Neuronal stem cell (in vitro differentiated cells): Measurements from ENCODE around the gene ACBD6. TPM values are rescaled to one million over a fixed set of nuclear protein-coding genes. Genes with fewer than 3 reads are reported as not detected.
"Not testable (repeated sequence)": the region's sequence is repeated elsewhere in the genome, so short reads cannot be mapped to it uniquely, and the experiment has no call there.

Experiments used
- DNase-seq: peaks from one replicate; pipeline ENCODE4 v3.0.0-alpha.2; 2013; ENCODE audit warnings: low spot score
- H2AFZ ChIP-seq: one replicate; pipeline ENCODE4 v1.6.1; 2013; ENCODE audit warnings: mild to moderate bottlenecking, low read length, inconsistent platforms
- H2AK5ac ChIP-seq: 2 replicates; pipeline ENCODE4 v1.6.1; 2013; ENCODE audit warnings: low read depth, mild to moderate bottlenecking, inconsistent platforms, low read length, moderate library complexity, mixed read lengths
- H2BK120ac ChIP-seq: 2 replicates; pipeline ENCODE4 v1.6.1; 2013; ENCODE audit warnings: low read depth, mild to moderate bottlenecking, inconsistent platforms, low read length, moderate library complexity, mixed read lengths
- H2BK12ac ChIP-seq: one replicate; pipeline ENCODE4 v1.6.1; 2013; ENCODE audit warnings: low read length, inconsistent platforms
- H2BK15ac ChIP-seq: 2 replicates; pipeline ENCODE4 v1.6.1; 2013; ENCODE audit warnings: mild to moderate bottlenecking, low read length, inconsistent platforms, mixed read lengths
- H2BK5ac ChIP-seq: one replicate; pipeline ENCODE4 v1.6.1; 2013; ENCODE audit warnings: inconsistent platforms, mild to moderate bottlenecking, low read length, moderate library complexity
- H3K14ac ChIP-seq: one replicate; pipeline ENCODE4 v1.6.1; 2013; ENCODE audit warnings: low read length, inconsistent platforms
- H3K18ac ChIP-seq: 2 replicates; pipeline ENCODE4 v1.6.1; 2013; ENCODE audit warnings: low read length, inconsistent platforms
- H3K23ac ChIP-seq: 2 replicates; pipeline ENCODE4 v1.6.1; 2013; ENCODE audit warnings: low read depth, mild to moderate bottlenecking, mixed read lengths, low read length, inconsistent platforms; ENCODE audit not compliant: poor library complexity
- H3K27ac ChIP-seq: replicated peaks from 3 replicates; pipeline ENCODE4 v1.5.1; 2013; ENCODE audit warnings: low read length, inconsistent platforms
- H3K27me3 ChIP-seq, 3 experiments: 2 replicates each; pipeline ENCODE4 v1.6.1; 2013; ENCODE audit warnings: low read length in 3 of 3, mild to moderate bottlenecking in 2 of 3, inconsistent platforms in 1 of 3, low read depth in 1 of 3, mixed read lengths in 1 of 3, moderate library complexity in 1 of 3; ENCODE audit not compliant: control insufficient read depth in 3 of 3, insufficient read depth in 3 of 3
- H3K36me3 ChIP-seq, 2 donors: replicated peaks in 1 of 2; 2 replicates each; pipeline ENCODE4 v1.6.1; 2013; ENCODE audit warnings: low read length in 2 of 2; ENCODE audit not compliant: control insufficient read depth in 2 of 2, insufficient read depth in 2 of 2
- H3K4ac ChIP-seq: 2 replicates; pipeline ENCODE4 v1.6.1; 2013; ENCODE audit warnings: inconsistent platforms, mild to moderate bottlenecking, low read length, moderate library complexity
- H3K4me1 ChIP-seq, 2 donors: 1 replicate in 1 of 2; 2 replicates in 1 of 2; pipeline ENCODE4 v1.6.1; 2013; ENCODE audit warnings: low read length in 2 of 2, low read depth in 1 of 2; ENCODE audit not compliant: control insufficient read depth in 2 of 2, insufficient read depth in 1 of 2
- H3K4me2 ChIP-seq: one replicate; pipeline ENCODE4 v1.6.1; 2013; ENCODE audit warnings: mild to moderate bottlenecking, low read length, inconsistent platforms; ENCODE audit not compliant: insufficient read depth, poor library complexity, severe bottlenecking
- H3K4me3 ChIP-seq, 2 donors: 2 replicates each; pipeline ENCODE4 v1.5.1; 2013; ENCODE audit warnings: low read length in 2 of 2, mild to moderate bottlenecking in 2 of 2, inconsistent platforms in 1 of 2, moderate library complexity in 1 of 2
- H3K79me1 ChIP-seq: one replicate; pipeline ENCODE4 v1.6.1; 2013; ENCODE audit warnings: low read depth, mild to moderate bottlenecking, inconsistent platforms, low read length, moderate library complexity
- H3K9ac ChIP-seq: one replicate; pipeline ENCODE4 v1.6.1; 2013; ENCODE audit warnings: mild to moderate bottlenecking, low read depth, low read length, inconsistent platforms; ENCODE audit not compliant: poor library complexity
- H3K9me3 ChIP-seq, 2 donors: replicated peaks in 1 of 2; 2 replicates each; pipeline versions ENCODE3 to v1.6.1; 2013; ENCODE audit warnings: low read length in 2 of 2, mild to moderate bottlenecking in 2 of 2, inconsistent platforms in 1 of 2, low read depth in 1 of 2, mixed read lengths in 1 of 2, moderate library complexity in 1 of 2; ENCODE audit not compliant: control insufficient read depth in 2 of 2, insufficient read depth in 1 of 2
- H4K8ac ChIP-seq: one replicate; pipeline ENCODE4 v1.6.1; 2013; ENCODE audit warnings: low read depth, mild to moderate bottlenecking, inconsistent platforms, low read length, moderate library complexity
- H4K91ac ChIP-seq: one replicate; pipeline ENCODE4 v1.6.1; 2013; ENCODE audit warnings: low read length, low read depth, mild to moderate bottlenecking, inconsistent platforms; ENCODE audit not compliant: poor library complexity
- WGBS, 2 donors: extraction: QIAGEN DNeasy Blood & Tissue Kit; methylation state at CpG; one replicate each; pipeline ENCODE4 v1.1.7; 2013; ENCODE audit warnings: missing lambda C conversion rate in 2 of 2, mixed read lengths in 1 of 2; ENCODE audit not compliant: insufficient read length in 2 of 2, insufficient replicate concordance in 1 of 2; ENCODE audit errors: extremely low coverage in 2 of 2; 5-methylcytosine and 5-hydroxymethylcytosine counted together
- polyA plus RNA-seq, 2 experiments: library from polyadenylated mRNA; stranded (reverse); fragments of 200-250 nt; gene quantifications; one replicate each; pipeline ENCODE4 v1.2.3, GENCODE V29; 2013

Gene ACBD6, protein sequence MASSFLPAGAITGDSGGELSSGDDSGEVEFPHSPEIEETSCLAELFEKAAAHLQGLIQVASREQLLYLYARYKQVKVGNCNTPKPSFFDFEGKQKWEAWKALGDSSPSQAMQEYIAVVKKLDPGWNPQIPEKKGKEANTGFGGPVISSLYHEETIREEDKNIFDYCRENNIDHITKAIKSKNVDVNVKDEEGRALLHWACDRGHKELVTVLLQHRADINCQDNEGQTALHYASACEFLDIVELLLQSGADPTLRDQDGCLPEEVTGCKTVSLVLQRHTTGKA
- polyA plus RNA-seq (2013, experiment 1 of 2), result 42.4 TPM
- polyA plus RNA-seq (2013, experiment 2 of 2), result 40.3 TPM

DNA sequence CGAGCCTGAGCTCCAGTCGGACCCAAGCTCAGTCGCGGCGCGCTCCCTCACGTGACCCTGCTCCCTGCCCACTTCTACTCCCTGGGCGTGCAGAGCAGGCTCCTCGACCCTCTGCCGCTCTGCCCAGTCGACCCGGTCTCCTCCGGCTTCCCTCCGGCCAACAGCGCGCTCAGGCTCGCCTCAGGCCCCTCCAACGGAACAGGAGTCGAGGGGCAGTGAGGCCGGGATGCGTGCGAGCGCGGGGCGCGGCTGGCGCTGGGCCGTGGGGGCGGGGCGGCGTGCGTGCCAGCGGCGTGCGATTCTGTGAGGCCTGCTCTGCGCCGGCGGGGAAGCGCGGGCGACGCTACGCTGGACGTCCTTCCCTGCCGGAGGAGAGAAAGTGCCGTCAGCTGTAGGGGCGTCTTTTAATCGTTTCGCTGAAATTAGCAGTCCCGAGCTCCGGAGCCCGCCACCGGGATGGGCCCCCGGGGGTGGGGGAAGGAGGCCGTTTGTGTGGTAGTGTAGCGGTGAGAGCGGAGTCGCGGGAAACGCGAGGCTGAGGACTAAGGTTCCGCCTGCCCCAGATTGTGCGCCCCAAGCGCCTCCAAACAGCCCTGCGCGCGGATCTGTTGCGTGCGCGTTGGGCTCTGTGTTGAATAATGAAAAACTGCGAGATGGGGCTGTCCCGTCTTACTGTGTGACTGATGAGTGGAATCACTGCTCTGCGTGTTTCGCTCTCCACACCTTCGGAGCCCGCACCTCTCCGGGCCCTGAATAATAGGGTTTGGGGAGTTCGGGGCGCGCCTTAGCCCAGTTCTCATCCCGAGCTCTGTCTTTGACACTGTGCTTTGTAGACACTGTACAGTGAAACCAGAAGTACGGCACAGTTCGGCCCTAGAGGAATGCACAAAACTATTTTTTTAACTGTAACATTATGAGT lies at the start of gene ACBD6:
TSS of gene ACBD6 (minus strand) at position 217 of the 919 bp plus-strand sequence. CDS start 311 bp downstream, outside the sequence.
- WGBS, 2 donors, result no CpG with 5 or more reads among the region's 83 CpGs

GRCh38 chr1:180551997-180552396 lies 49.6 kb upstream of the ACBD6 start:
- DNase-seq, result no peak
- no peak overlapping the region for H4K91ac ChIP-seq

More for the DNA sequence above, at the start of gene ACBD6:
- Histone ChIP-seq H3K36me3 (peaks cover 0 to 33% of the 10 kb centered on the region in 2 donors), H3K14ac (peak within 1 kb of the TSS; percentile 3), H3K4me1 (peaks cover 0 to 8% of the 10 kb centered on the region in 2 donors), H3K9me3 (no peaks in the 10 kb centered on the region), H2BK12ac (peak within 1 kb of the TSS; percentile 85), H2BK5ac (peak within 1 kb of the TSS; percentile 79), H3K27me3 (no peaks in the 10 kb centered on the region), H3K23ac (peak within 1 kb of the TSS; percentile 100), H2BK120ac (peak within 1 kb of the TSS; percentile 25), H3K79me1 (no peaks in the 10 kb centered on the region), H3K4ac (no peak within 1 kb of the TSS), H3K4me2 (peak within 1 kb of the TSS; percentile 74), H2BK15ac (peak within 1 kb of the TSS; percentile 97), H3K27ac (peak within 1 kb of the TSS; percentile 90), H2AFZ (peak within 1 kb of the TSS; percentile 96), H4K8ac (peak within 1 kb of the TSS; percentile 23), H3K4me3 (peak within 1 kb of the TSS; percentile 72 to 87), H3K18ac (peak within 1 kb of the TSS; percentile 97), H2AK5ac (no peak within 1 kb of the TSS), H4K91ac (peak within 1 kb of the TSS; percentile 19), H3K9ac (peak within 1 kb of the TSS; percentile 93)
- peak; percentile 82 for DNase-seq

GRCh38 chr1:180550241-180550640 lies 47.9 kb upstream of the ACBD6 start:
- H3K9ac ChIP-seq, result no peak overlapping the region
- no peak overlapping the region for H3K4ac ChIP-seq
- H2BK5ac ChIP-seq, result no peak overlapping the region
- no peak overlapping the region for H3K18ac ChIP-seq
- H3K9me3 ChIP-seq, result no peaks in the 10 kb centered on the region
- H3K79me1 ChIP-seq, result no peaks in the 10 kb centered on the region
- H2AFZ ChIP-seq, result no peak overlapping the region
- H3K23ac ChIP-seq, result no peak overlapping the region
- peaks cover 12 to 18% of the 10 kb centered on the region in 2 donors for H3K4me1 ChIP-seq
- H3K27me3 ChIP-seq, result no peaks in the 10 kb centered on the region
- no CpG with 5 or more reads among the region's 3 CpGs for WGBS, 2 donors
- no peaks in the 10 kb centered on the region for H3K36me3 ChIP-seq
- no peak overlapping the region for H3K27ac ChIP-seq
- H2BK12ac ChIP-seq, result no peak overlapping the region
- H3K14ac ChIP-seq, result no peak overlapping the region
- H3K4me3 ChIP-seq, result no peak overlapping the region
- H4K91ac ChIP-seq, result no peak overlapping the region
- DNase-seq, result no peak
- no peak overlapping the region for H2BK120ac ChIP-seq
- no peak overlapping the region for H2BK15ac ChIP-seq
- no peak overlapping the region for H3K4me2 ChIP-seq
- H4K8ac ChIP-seq, result no peak overlapping the region
- H2AK5ac ChIP-seq, result no peak overlapping the region

More at GRCh38 chr1:180551997-180552396, 49.6 kb upstream of the ACBD6 start:
- Histone ChIP-seq H3K9me3 (no peaks in the 10 kb centered on the region), H4K8ac (no peak overlapping the region), H2BK5ac (no peak overlapping the region), H3K36me3 (no peaks in the 10 kb centered on the region), H2AFZ (peak overlapping the region; percentile 0), H3K4me2 (no peak overlapping the region), H2BK12ac (no peak overlapping the region), H2BK120ac (no peak overlapping the region), H3K79me1 (no peaks in the 10 kb centered on the region), H3K27ac (no peak overlapping the region), H3K18ac (no peak overlapping the region), H3K4me1 (peaks cover 12 to 18% of the 10 kb centered on the region in 2 donors), H2AK5ac (no peak overlapping the region), H3K4ac (no peak overlapping the region), H2BK15ac (no peak overlapping the region), H3K9ac (no peak overlapping the region), H3K14ac (no peak overlapping the region), H3K23ac (no peak overlapping the region), H3K4me3 (no peak overlapping the region), H3K27me3 (no peaks in the 10 kb centered on the region)
- WGBS, 2 donors, result no CpG with 5 or more reads among the region's 1 CpG

GRCh38 chr1:180549770-180550169 lies 47.4 kb upstream of the ACBD6 start:
- H2BK5ac ChIP-seq, H4K91ac ChIP-seq, H3K4me2 ChIP-seq, H2AK5ac ChIP-seq, H2BK15ac ChIP-seq, DNase-seq, H3K4me3 ChIP-seq, H3K23ac ChIP-seq, H3K9ac ChIP-seq, H3K36me3 ChIP-seq, H3K14ac ChIP-seq, H3K4ac ChIP-seq, H3K9me3 ChIP-seq, H3K27me3 ChIP-seq, H3K79me1 ChIP-seq, H3K18ac ChIP-seq, H2BK120ac ChIP-seq, H3K27ac ChIP-seq, H2AFZ ChIP-seq, H2BK12ac ChIP-seq, H4K8ac ChIP-seq: not testable (repeated sequence)
- H3K4me1 ChIP-seq, result peaks cover 12 to 18% of the 10 kb centered on the region in 2 donors
- no CpG with 5 or more reads among the region's 8 CpGs for WGBS, 2 donors
